Subcutaneous abdominal adipose tissue (tissue), 5 donors: ENCODE measurements around the gene SUMF1.

Experiments
- H3K27ac ChIP-seq: one replicate; pipeline ENCODE4 v1.7.0; 2013; ENCODE audit warnings: low read depth, mild to moderate bottlenecking, inconsistent platforms, low read length, moderate library complexity
- H3K27me3 ChIP-seq, 5 donors: one replicate each; pipeline ENCODE4 v1.7.0; 2013; ENCODE audit warnings: low read length in 5 of 5, inconsistent platforms in 1 of 5; ENCODE audit not compliant: control insufficient read depth in 5 of 5, insufficient read depth in 4 of 5
- H3K36me3 ChIP-seq, 5 donors: one replicate each; pipeline ENCODE4 v1.7.0; 2013; ENCODE audit warnings: low read length in 5 of 5; ENCODE audit not compliant: control insufficient read depth in 5 of 5, insufficient read depth in 5 of 5
- H3K4me1 ChIP-seq, 5 donors: one replicate each; pipeline ENCODE4 v1.7.0; 2013; ENCODE audit warnings: low read length in 5 of 5, mild to moderate bottlenecking in 3 of 5, moderate library complexity in 1 of 5; ENCODE audit not compliant: control insufficient read depth in 5 of 5, insufficient read depth in 5 of 5
- H3K4me3 ChIP-seq, 5 donors: one replicate each; pipeline ENCODE4 v1.7.0; 2013; ENCODE audit warnings: low read length in 5 of 5, low read depth in 1 of 5
- H3K9ac ChIP-seq, 5 donors: one replicate each; pipeline ENCODE4 v1.7.0; 2013; ENCODE audit warnings: low read length in 5 of 5, mild to moderate bottlenecking in 4 of 5, moderate library complexity in 3 of 5
- H3K9me3 ChIP-seq, 5 donors: one replicate each; pipeline ENCODE4 v1.7.0; 2013; ENCODE audit warnings: low read length in 5 of 5; ENCODE audit not compliant: control insufficient read depth in 5 of 5
- donor health status: healthy.
- donor health status: healthy.
- donor health status: healthy.
- donor health status: healthy.
- donor health status: healthy.

SUMF1 gene

GRCh38 chr3:4409415-4409814 lies 57.7 kb downstream of the SUMF1 start:
- H3K4me1 ChIP-seq, result no peaks in the 10 kb centered on the region
- no peak overlapping the region for H3K27ac ChIP-seq
- peaks cover 18 to 51% (median 34%) of the 10 kb centered on the region in 5 donors for H3K36me3 ChIP-seq
- no peaks in the 10 kb centered on the region for H3K9me3 ChIP-seq
- no peak overlapping the region for H3K9ac ChIP-seq
- H3K27me3 ChIP-seq, result no peaks in the 10 kb centered on the region
- no peak overlapping the region for H3K4me3 ChIP-seq

- Histone ChIP-seq H3K4me3 (no peak overlapping the region), H3K4me1 (no peaks in the 10 kb centered on the region), H3K36me3 (peaks cover 18 to 51% (median 32%) of the 10 kb centered on the region in 5 donors), H3K9ac (no peak overlapping the region), H3K9me3 (no peaks in the 10 kb centered on the region), H3K27ac (no peak overlapping the region), H3K27me3 (no peaks in the 10 kb centered on the region)
Observed at GRCh38 chr3:4408958-4409357, 58.1 kb downstream of the SUMF1 start.

- Histone ChIP-seq H3K27me3 (no peaks in the 10 kb centered on the region), H3K27ac (no peak overlapping the region), H3K4me1 (no peaks in the 10 kb centered on the region), H3K9me3 (no peaks in the 10 kb centered on the region), H3K4me3 (no peak overlapping the region), H3K9ac (no peak overlapping the region), H3K36me3 (peaks cover 25 to 55% (median 32%) of the 10 kb centered on the region in 5 donors)
Observed at GRCh38 chr3:4407941-4408340, 59.1 kb downstream of the SUMF1 start.

GRCh38 chr3:4406746-4407568 lies 60.1 kb downstream of the SUMF1 start:
- no peak overlapping the region for H3K9ac ChIP-seq
- H3K4me3 ChIP-seq, result no peak overlapping the region
- no peaks in the 10 kb centered on the region for H3K9me3 ChIP-seq
- no peaks in the 10 kb centered on the region for H3K27me3 ChIP-seq
- no peak overlapping the region for H3K27ac ChIP-seq
- peaks cover 26 to 60% (median 32%) of the 10 kb centered on the region in 5 donors for H3K36me3 ChIP-seq
- H3K4me1 ChIP-seq, result no peaks in the 10 kb centered on the region

GRCh38 chr3:4404881-4405280 lies 62.2 kb downstream of the SUMF1 start:
- no peak overlapping the region for H3K27ac ChIP-seq
- no peaks in the 10 kb centered on the region for H3K9me3 ChIP-seq
- no peak overlapping the region for H3K9ac ChIP-seq
- no peaks in the 10 kb centered on the region for H3K4me1 ChIP-seq
- no peak overlapping the region for H3K4me3 ChIP-seq
- H3K27me3 ChIP-seq, result no peaks in the 10 kb centered on the region
- peaks cover 20 to 56% (median 32%) of the 10 kb centered on the region in 5 donors for H3K36me3 ChIP-seq

GRCh38 chr3:4401441-4401840 lies 65.6 kb downstream of the SUMF1 start:
- no peak overlapping the region for H3K27ac ChIP-seq
- no peak overlapping the region for H3K4me3 ChIP-seq
- H3K4me1 ChIP-seq, result peaks cover 0 to 4% (median 0%) of the 10 kb centered on the region in 5 donors
- peaks cover 18 to 42% (median 21%) of the 10 kb centered on the region in 5 donors for H3K36me3 ChIP-seq
- H3K27me3 ChIP-seq, result no peaks in the 10 kb centered on the region
- no peak overlapping the region for H3K9ac ChIP-seq
- H3K9me3 ChIP-seq, result no peaks in the 10 kb centered on the region

GRCh38 chr3:4399476-4399875 lies 67.6 kb downstream of the SUMF1 start:
- H3K4me3 ChIP-seq, result no peak overlapping the region
- H3K9ac ChIP-seq, result no peak overlapping the region
- H3K27ac ChIP-seq, result no peak overlapping the region
- H3K36me3 ChIP-seq, result peaks cover 15 to 37% (median 16%) of the 10 kb centered on the region in 5 donors
- H3K4me1 ChIP-seq, result peaks cover 0 to 10% (median 0%) of the 10 kb centered on the region in 5 donors
- H3K9me3 ChIP-seq, result no peaks in the 10 kb centered on the region
- no peaks in the 10 kb centered on the region for H3K27me3 ChIP-seq

GRCh38 chr3:4398941-4399245 lies 68.2 kb downstream of the SUMF1 start:
- Histone ChIP-seq H3K9ac (no peak overlapping the region), H3K27ac (no peak overlapping the region), H3K4me1 (peaks cover 0 to 10% (median 0%) of the 10 kb centered on the region in 5 donors), H3K9me3 (no peaks in the 10 kb centered on the region), H3K4me3 (no peak overlapping the region), H3K27me3 (no peaks in the 10 kb centered on the region), H3K36me3 (peaks cover 13 to 32% (median 15%) of the 10 kb centered on the region in 5 donors)

- H3K9me3 ChIP-seq, result no peaks in the 10 kb centered on the region
- no peak overlapping the region for H3K27ac ChIP-seq
- H3K27me3 ChIP-seq, result no peaks in the 10 kb centered on the region
- H3K36me3 ChIP-seq, result peaks cover 7 to 26% (median 11%) of the 10 kb centered on the region in 5 donors
- peaks cover 0 to 10% (median 0%) of the 10 kb centered on the region in 5 donors for H3K4me1 ChIP-seq
- no peak overlapping the region for H3K4me3 ChIP-seq
- H3K9ac ChIP-seq, result no peak overlapping the region
Observed at GRCh38 chr3:4398120-4398940, 68.7 kb downstream of the SUMF1 start.

GRCh38 chr3:4397466-4397865 lies 69.6 kb downstream of the SUMF1 start:
- H3K36me3 ChIP-seq, result peaks cover 5 to 19% (median 10%) of the 10 kb centered on the region in 5 donors

More at GRCh38 chr3:4397466-4397865, 69.6 kb downstream of the SUMF1 start:
- no peak overlapping the region for H3K4me3 ChIP-seq
- no peak overlapping the region for H3K9ac ChIP-seq
- H3K4me1 ChIP-seq, result peaks cover 0 to 10% (median 0%) of the 10 kb centered on the region in 5 donors
- no peaks in the 10 kb centered on the region for H3K9me3 ChIP-seq
- no peak overlapping the region for H3K27ac ChIP-seq
- H3K27me3 ChIP-seq, result no peaks in the 10 kb centered on the region
